Memory B cell (primary cell): ENCODE measurements around the gene PPIC.

Experiments
- ATAC-seq: fragments of 150-1000 bp; cut with Tn5 transposase; 2 replicates; pipeline ENCODE4 v1.10.0; 2021; ENCODE audit warnings: low read depth, mild to moderate bottlenecking, moderate library complexity
- DNase-seq, 2 donors: peaks; one replicate each; pipeline ENCODE4 v3.0.0; 2022; ENCODE audit warnings: low spot score in 2 of 2
- H3K27ac Mint-ChIP-seq: one replicate; pipeline ENCODE4 v1.8.0; 2022; ENCODE audit warnings: mild to moderate bottlenecking, moderate library complexity, mixed read lengths
- H3K27me3 Mint-ChIP-seq: one replicate; pipeline ENCODE4 v1.8.0; 2022; ENCODE audit warnings: mixed read lengths
- H3K36me3 Mint-ChIP-seq: one replicate; pipeline ENCODE4 v1.8.0; 2022; ENCODE audit warnings: mild to moderate bottlenecking, mixed read lengths
- H3K4me1 Mint-ChIP-seq: one replicate; pipeline ENCODE4 v1.8.0; 2022; ENCODE audit warnings: mixed read lengths
- H3K4me3 Mint-ChIP-seq: one replicate; pipeline ENCODE4 v1.8.0; 2022; ENCODE audit warnings: mild to moderate bottlenecking, moderate library complexity, mixed read lengths
- H3K9me3 Mint-ChIP-seq: one replicate; pipeline ENCODE4 v1.8.0; 2022; ENCODE audit warnings: mixed read lengths

The PPIC gene

DNA sequence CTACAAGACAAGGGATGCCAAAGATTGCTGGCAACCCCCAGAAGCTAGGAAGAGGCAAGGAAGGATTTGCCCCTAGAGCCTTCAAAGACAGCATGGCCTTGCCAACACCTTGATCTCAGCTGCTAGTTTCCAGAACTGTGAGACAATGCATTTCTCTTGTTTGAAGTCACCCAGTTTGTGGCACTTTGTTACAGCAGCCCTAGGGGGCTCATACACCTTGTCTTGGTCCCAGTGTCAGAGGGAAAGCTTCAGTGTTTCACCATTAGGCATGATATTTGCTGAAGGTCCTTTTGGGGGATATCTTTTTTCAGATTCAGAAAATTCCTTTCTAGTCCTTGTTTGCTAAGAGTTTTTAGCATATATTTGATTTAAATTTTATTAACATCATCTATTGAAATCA, 3.1 kb upstream of the PPIC start:
- no peak for ATAC-seq
- Mint-ChIP-seq H3K36me3 (no peaks in the 10 kb centered on the region), H3K4me1 (peaks cover 9% of the 10 kb centered on the region), H3K27me3 (peaks cover 23% of the 10 kb centered on the region), H3K4me3 (no peak overlapping the region), H3K27ac (no peak overlapping the region), H3K9me3 (no peaks in the 10 kb centered on the region)
- no peak for DNase-seq

DNA sequence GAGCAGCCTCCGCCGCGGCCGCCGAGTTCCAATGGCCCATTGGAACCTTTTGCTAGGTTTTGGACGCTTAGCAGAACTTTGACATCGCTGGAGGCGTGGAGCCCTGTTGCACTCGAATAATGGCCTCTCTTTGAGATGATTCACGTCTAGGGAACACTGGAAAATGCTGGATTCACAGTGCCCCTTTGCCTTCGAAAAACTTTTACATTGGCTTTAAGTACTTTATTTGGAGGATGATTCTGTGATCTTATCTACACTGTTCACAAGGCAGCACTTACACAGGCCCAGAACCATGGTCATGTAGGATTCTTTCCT, 536 bp upstream of the PPIC start:
- Mint-ChIP-seq H3K9me3 (no peaks in the 10 kb centered on the region), H3K4me1 (peaks cover 11% of the 10 kb centered on the region), H3K27me3 (peaks cover 23% of the 10 kb centered on the region), H3K4me3 (peak overlapping the region; percentile 50), H3K27ac (no peak overlapping the region), H3K36me3 (no peaks in the 10 kb centered on the region)
- DNase-seq (no peak), ATAC-seq (no peak)

GRCh38 chr5:123035918-123036390, 571 bp downstream of the PPIC start:
- ATAC-seq (peak; percentile 33), DNase-seq (peak in 1 of 2 donors; percentile 25)
- Mint-ChIP-seq H3K9me3 (no peaks in the 10 kb centered on the region), H3K27ac (no peak overlapping the region), H3K27me3 (peaks cover 31% of the 10 kb centered on the region), H3K4me3 (peak overlapping the region; percentile 77), H3K36me3 (no peaks in the 10 kb centered on the region), H3K4me1 (peaks cover 11% of the 10 kb centered on the region)

GRCh38 chr5:123035360-123035917, 1.1 kb downstream of the PPIC start:
- H3K27me3 Mint-ChIP-seq, result peaks cover 34% of the 10 kb centered on the region

GRCh38 chr5:123033157-123033671, 3.3 kb downstream of the PPIC start:
- no peaks in the 10 kb centered on the region for H3K9me3 Mint-ChIP-seq
- H3K36me3 Mint-ChIP-seq, result no peaks in the 10 kb centered on the region
- no peak for ATAC-seq
- no peak overlapping the region for H3K4me3 Mint-ChIP-seq
- peaks cover 11% of the 10 kb centered on the region for H3K4me1 Mint-ChIP-seq
- DNase-seq, result no peak
- no peak overlapping the region for H3K27ac Mint-ChIP-seq
- peaks cover 33% of the 10 kb centered on the region for H3K27me3 Mint-ChIP-seq

More at GRCh38 chr5:123035360-123035917, 1.1 kb downstream of the PPIC start:
- no peak overlapping the region for H3K27ac Mint-ChIP-seq
- ATAC-seq, result peak; percentile 58
- peak overlapping the region; percentile 77 for H3K4me3 Mint-ChIP-seq
- no peaks in the 10 kb centered on the region for H3K36me3 Mint-ChIP-seq
- peaks cover 11% of the 10 kb centered on the region for H3K4me1 Mint-ChIP-seq
- H3K9me3 Mint-ChIP-seq, result no peaks in the 10 kb centered on the region
- peak; percentile 13 to 15 for DNase-seq

- no peak for ATAC-seq
- Mint-ChIP-seq H3K27me3 (peaks cover 16% of the 10 kb centered on the region), H3K9me3 (no peaks in the 10 kb centered on the region), H3K27ac (no peak overlapping the region), H3K4me3 (no peak overlapping the region), H3K36me3 (no peaks in the 10 kb centered on the region), H3K4me1 (peaks cover under 1% of the 10 kb centered on the region)
- DNase-seq, result no peak
Measured at GRCh38 chr5:123028222-123028621, 8.3 kb downstream of the PPIC start.

- Mint-ChIP-seq H3K9me3 (peaks cover 2% of the 10 kb centered on the region), H3K36me3 (peaks cover 2% of the 10 kb centered on the region), H3K4me3 (no peak overlapping the region), H3K27me3 (peaks cover 2% of the 10 kb centered on the region), H3K27ac (no peak overlapping the region), H3K4me1 (peaks cover 8% of the 10 kb centered on the region)
- DNase-seq (no peak), ATAC-seq (no peak)
Measured at GRCh38 chr5:123014689-123015088, 21.8 kb downstream of the PPIC start.

DNA sequence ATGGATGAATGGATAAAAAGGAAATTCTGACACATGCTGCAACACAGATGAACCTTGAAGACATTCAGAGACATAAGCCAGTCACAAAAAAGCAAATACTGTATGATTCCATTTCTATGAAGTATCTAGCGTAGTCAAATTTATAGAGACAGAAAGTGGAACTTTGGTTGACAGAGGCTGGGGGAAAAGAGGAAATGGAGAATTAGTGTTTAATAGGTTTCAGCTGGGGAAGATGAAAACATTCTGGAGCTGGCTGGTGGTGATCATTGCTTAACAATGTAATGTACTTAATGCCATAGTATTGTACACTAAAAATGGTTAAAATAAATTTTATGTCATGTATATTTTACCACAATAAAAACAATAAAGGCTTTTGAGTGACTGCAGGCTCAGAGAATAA, 24.2 kb downstream of the PPIC start:
- peaks cover 2% of the 10 kb centered on the region for H3K36me3 Mint-ChIP-seq
- ATAC-seq, result peak; percentile 67
- no peak for DNase-seq
- H3K4me3 Mint-ChIP-seq, result no peak overlapping the region
- peaks cover 8% of the 10 kb centered on the region for H3K4me1 Mint-ChIP-seq
- H3K27ac Mint-ChIP-seq, result no peak overlapping the region
- peaks cover 2% of the 10 kb centered on the region for H3K9me3 Mint-ChIP-seq
- peaks cover 2% of the 10 kb centered on the region for H3K27me3 Mint-ChIP-seq

- no peak overlapping the region for H3K27ac Mint-ChIP-seq
- H3K9me3 Mint-ChIP-seq, result no peaks in the 10 kb centered on the region
- no peak overlapping the region for H3K4me3 Mint-ChIP-seq
- peaks cover 8% of the 10 kb centered on the region for H3K4me1 Mint-ChIP-seq
- DNase-seq (no peak), ATAC-seq (no peak)
- no peaks in the 10 kb centered on the region for H3K27me3 Mint-ChIP-seq
- H3K36me3 Mint-ChIP-seq, result peaks cover 12% of the 10 kb centered on the region
Measured at GRCh38 chr5:123007754-123008153, 28.8 kb downstream of the PPIC start.

- Mint-ChIP-seq H3K4me1 (peaks cover 7% of the 10 kb centered on the region), H3K9me3 (no peaks in the 10 kb centered on the region), H3K27ac (no peak overlapping the region), H3K27me3 (no peaks in the 10 kb centered on the region), H3K4me3 (no peak overlapping the region), H3K36me3 (peaks cover 12% of the 10 kb centered on the region)
- DNase-seq (no peak), ATAC-seq (no peak)
Measured at GRCh38 chr5:123007182-123007581, 29.3 kb downstream of the PPIC start.

DNA sequence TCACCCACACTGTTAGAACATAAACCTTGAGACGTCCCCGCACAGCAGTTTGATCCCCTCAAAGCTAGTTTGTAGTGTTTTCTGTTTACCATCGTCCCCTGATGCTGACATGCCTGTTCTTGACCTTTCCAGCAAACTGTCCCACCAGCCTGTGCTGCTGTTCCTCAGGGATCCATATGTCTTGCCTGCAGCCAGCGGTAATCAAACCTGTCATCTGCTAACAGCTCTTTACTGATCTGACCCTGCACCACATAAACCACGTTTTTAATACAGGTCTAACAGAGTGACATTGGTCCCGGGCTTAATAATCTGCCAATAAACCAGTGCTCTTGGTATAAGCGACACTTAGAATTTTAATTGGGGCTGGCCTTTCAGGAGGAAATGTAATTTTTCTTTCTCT, 34.7 kb downstream of the PPIC start:
- Mint-ChIP-seq H3K4me1 (peaks cover 4% of the 10 kb centered on the region), H3K36me3 (peaks cover 11% of the 10 kb centered on the region), H3K4me3 (no peak overlapping the region), H3K9me3 (no peaks in the 10 kb centered on the region), H3K27ac (no peak overlapping the region), H3K27me3 (no peaks in the 10 kb centered on the region)
- ATAC-seq, result no peak
- no peak for DNase-seq

- no peak overlapping the region for H3K4me3 Mint-ChIP-seq
- no peaks in the 10 kb centered on the region for H3K27me3 Mint-ChIP-seq
- no peak overlapping the region for H3K27ac Mint-ChIP-seq
- peaks cover 7% of the 10 kb centered on the region for H3K36me3 Mint-ChIP-seq
- peaks cover 4% of the 10 kb centered on the region for H3K4me1 Mint-ChIP-seq
- DNase-seq (no peak), ATAC-seq (no peak)
- no peaks in the 10 kb centered on the region for H3K9me3 Mint-ChIP-seq
Measured at GRCh38 chr5:123000731-123001130, 35.8 kb downstream of the PPIC start.

GRCh38 chr5:122999947-123000563, 36.5 kb downstream of the PPIC start:
- no peak overlapping the region for H3K27ac Mint-ChIP-seq
- DNase-seq (peak; percentile 42 to 48), ATAC-seq (peak; percentile 75)
- peaks cover 4% of the 10 kb centered on the region for H3K4me1 Mint-ChIP-seq
- H3K27me3 Mint-ChIP-seq, result no peaks in the 10 kb centered on the region
- peak overlapping the region; percentile 41 for H3K4me3 Mint-ChIP-seq
- H3K9me3 Mint-ChIP-seq, result no peaks in the 10 kb centered on the region
- peaks cover 7% of the 10 kb centered on the region for H3K36me3 Mint-ChIP-seq

GRCh38 chr5:122997294-122997693, 39.2 kb downstream of the PPIC start:
- no peaks in the 10 kb centered on the region for H3K9me3 Mint-ChIP-seq
- DNase-seq (no peak), ATAC-seq (no peak)
- no peaks in the 10 kb centered on the region for H3K27me3 Mint-ChIP-seq
- H3K36me3 Mint-ChIP-seq, result no peaks in the 10 kb centered on the region
- H3K4me3 Mint-ChIP-seq, result no peak overlapping the region
- no peak overlapping the region for H3K27ac Mint-ChIP-seq
- H3K4me1 Mint-ChIP-seq, result peaks cover 4% of the 10 kb centered on the region

DNA sequence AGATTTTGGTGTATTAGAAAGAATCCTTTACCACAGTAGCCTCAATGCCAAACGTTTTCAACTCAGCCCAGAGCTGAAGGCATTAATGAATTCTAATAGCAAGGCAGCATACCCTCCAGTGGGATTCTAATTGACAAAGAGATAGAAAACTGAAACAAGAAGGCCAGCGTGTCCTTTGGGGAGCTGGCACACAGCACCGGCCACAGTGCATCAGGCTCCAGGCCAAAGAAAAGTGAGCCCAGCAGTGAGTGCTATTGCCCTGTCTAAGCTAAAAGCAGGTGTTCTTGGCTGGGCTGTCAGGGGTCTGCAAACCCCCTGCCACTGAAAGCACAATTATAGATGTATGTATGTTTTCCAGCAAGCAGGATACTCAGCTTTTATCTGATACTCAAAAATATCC, 40.4 kb downstream of the PPIC start:
- DNase-seq, result no peak
- no peak for ATAC-seq
- Mint-ChIP-seq H3K27ac (no peak overlapping the region), H3K36me3 (no peaks in the 10 kb centered on the region), H3K4me1 (peaks cover 4% of the 10 kb centered on the region), H3K9me3 (no peaks in the 10 kb centered on the region), H3K4me3 (no peak overlapping the region), H3K27me3 (no peaks in the 10 kb centered on the region)
